ENCODE measurements around the gene C1orf159. TPM values are rescaled to one million over a fixed set of nuclear protein-coding genes. Genes with fewer than 3 reads are reported as not detected.

Gene C1orf159
- total and polyA plus RNA-seq, 7 donors = 6.6 to 25.3 (median 8.2) TPM

DNA sequence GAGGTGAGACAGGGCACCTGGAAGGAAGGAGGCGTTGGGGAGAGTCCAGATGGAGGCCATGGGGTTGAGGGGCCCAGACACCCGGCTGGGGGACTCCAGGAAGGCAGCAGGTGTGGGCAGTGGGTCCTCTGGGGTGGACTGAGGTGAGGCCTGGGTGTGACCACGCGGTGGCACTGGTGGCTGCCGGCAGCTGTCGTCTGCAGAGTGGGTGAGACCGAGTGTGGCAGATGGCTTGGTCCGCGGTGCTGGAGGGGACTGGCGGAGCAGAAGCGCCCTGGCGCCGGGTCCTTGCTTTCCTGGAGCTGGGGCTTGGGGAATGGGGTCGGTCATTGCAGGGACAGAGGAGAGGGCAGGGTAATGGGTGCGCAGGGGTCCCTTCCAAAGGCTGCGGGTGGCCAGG, 83.5 kb downstream of the C1orf159 start:
- TF ChIP-seq EP300 (IDR thresholded peaks at IDR 0.05) = no peak
- TF ChIP-seq POLR2A (IDR thresholded peaks at IDR 0.05) = no peak
- TF ChIP-seq POLR2AphosphoS5 (IDR thresholded peaks at IDR 0.05) = no peak
- TF ChIP-seq CTCF (IDR thresholded peaks at IDR 0.05) = no peak
- no peaks in the 10 kb centered on the region for H3K9me3 ChIP-seq
- no peak for DNase-seq
- H3K27ac ChIP-seq = no peak overlapping the region
- H3K4me1 ChIP-seq = peaks cover 0 to 24% (median 21%) of the 10 kb centered on the region in 4 donors
- no peaks in the 10 kb centered on the region for H3K36me3 ChIP-seq
- intact Hi-C loops (cut with DNase I) = loop anchor here (2.0 kb wide), 1 partner anchor 26 kb away; no protein-coding TSS in a partner anchor
- H3K4me3 ChIP-seq = peak overlapping the region in 2 of 4 donors; percentile 54 to 55
- H3K27me3 ChIP-seq = peaks cover 25 to 56% (median 28%) of the 10 kb centered on the region in 3 donors
- WGBS, 2 donors = 10 to 33% methylated on average over 16 of the region's 16 CpGs

Other genes starting within 250 kb of the C1orf159 start
- gene SAMD11, start 192.2 kb downstream of the C1orf159 start, total RNA-seq = 1 to 10 TPM; 2.1 to 4.6 (median 4.2) TPM
- 1 to 10 TPM in 2 of 3 donors, under 1 TPM in 1; 0.60 to 4.9 (median 3.7) TPM for gene SAMD11, start 192.2 kb downstream of the C1orf159 start, polyA plus RNA-seq
- gene NOC2L, start 156.8 kb downstream of the C1orf159 start, total RNA-seq = 10 to 100 TPM; 26.0 to 32.6 (median 27.8) TPM
- gene NOC2L, start 156.8 kb downstream of the C1orf159 start, polyA plus RNA-seq = 10 to 100 TPM; 25.4 to 81.6 (median 25.8) TPM
- gene KLHL17, start 155.5 kb downstream of the C1orf159 start, total RNA-seq = 10 to 100 TPM in 1 of 4 donors, 1 to 10 TPM in 3; 4.5 to 10.5 (median 5.1) TPM
- gene KLHL17, start 155.5 kb downstream of the C1orf159 start, polyA plus RNA-seq = 10 to 100 TPM in 1 of 3 donors, 1 to 10 TPM in 1, under 1 TPM in 1; 0.69 to 10.8 (median 1.2) TPM
- gene PLEKHN1, start 149.6 kb downstream of the C1orf159 start, total RNA-seq = not detected
- gene PLEKHN1, start 149.6 kb downstream of the C1orf159 start, polyA plus RNA-seq = 1 to 10 TPM in 1 of 3 donors, under 1 TPM in 1, not detected in 1; 0.46 to 1.5 TPM
- under 1 TPM in 1 of 4 donors, not detected in 3; under 0.01 TPM for gene PERM1, start 134.0 kb downstream of the C1orf159 start, total RNA-seq
- under 1 TPM in 2 of 3 donors, not detected in 1; 0.16 to 0.69 TPM for gene PERM1, start 134.0 kb downstream of the C1orf159 start, polyA plus RNA-seq
- 10 to 100 TPM; 25.0 to 65.1 (median 27.9) TPM for gene HES4, start 116.0 kb downstream of the C1orf159 start, total RNA-seq
- gene HES4, start 116.0 kb downstream of the C1orf159 start, polyA plus RNA-seq = 10 to 100 TPM in 1 of 3 donors, 1 to 10 TPM in 2; 1.2 to 15.7 (median 4.6) TPM
- 10 to 100 TPM; 49.4 to 81.1 (median 68.8) TPM for gene ISG15, start 102.6 kb downstream of the C1orf159 start, total RNA-seq
- gene ISG15, start 102.6 kb downstream of the C1orf159 start, polyA plus RNA-seq = 100 to 1,000 TPM in 2 of 3 donors, 10 to 100 TPM in 1; 78.7 to 357 (median 241) TPM
- 10 to 100 TPM in 2 of 4 donors, 1 to 10 TPM in 2; 3.9 to 23.3 (median 10.3) TPM for gene AGRN, start 96.0 kb downstream of the C1orf159 start, total RNA-seq
- gene AGRN, start 96.0 kb downstream of the C1orf159 start, polyA plus RNA-seq = 10 to 100 TPM in 1 of 3 donors, 1 to 10 TPM in 2; 2.8 to 54.4 (median 3.0) TPM
- gene RNF223, start 41.8 kb downstream of the C1orf159 start, total RNA-seq = not detected
- gene RNF223, start 41.8 kb downstream of the C1orf159 start, polyA plus RNA-seq = 1 to 10 TPM in 2 of 3 donors, under 1 TPM in 1; 0.60 to 3.7 (median 1.9) TPM
- not detected for gene TTLL10, start 57.8 kb upstream of the C1orf159 start, total RNA-seq
- under 1 TPM; 0.46 to 0.70 (median 0.60) TPM for gene TTLL10, start 57.8 kb upstream of the C1orf159 start, polyA plus RNA-seq
- under 1 TPM in 1 of 4 donors, not detected in 3; 0.71 TPM for gene TNFRSF18, start 90.5 kb upstream of the C1orf159 start, total RNA-seq
- 1 to 10 TPM in 2 of 3 donors, not detected in 1; 1.2 to 3.9 TPM for gene TNFRSF18, start 90.5 kb upstream of the C1orf159 start, polyA plus RNA-seq
- 1 to 10 TPM in 1 of 4 donors, under 1 TPM in 1, not detected in 2; 0.95 to 1.8 TPM for gene TNFRSF4, start 98.1 kb upstream of the C1orf159 start, total RNA-seq
- gene TNFRSF4, start 98.1 kb upstream of the C1orf159 start, polyA plus RNA-seq = 1 to 10 TPM; 1.2 to 8.6 (median 1.2) TPM
- gene SDF4, start 115.9 kb upstream of the C1orf159 start, total RNA-seq = 10 to 100 TPM; 73.4 to 95.6 (median 81.9) TPM
- gene SDF4, start 115.9 kb upstream of the C1orf159 start, polyA plus RNA-seq = 100 to 1,000 TPM in 1 of 3 donors, 10 to 100 TPM in 2; 33.0 to 181 (median 40.2) TPM
- 10 to 100 TPM in 2 of 4 donors, 1 to 10 TPM in 2; 8.6 to 12.5 (median 10.3) TPM for gene B3GALT6, start 116.1 kb upstream of the C1orf159 start, total RNA-seq
- gene B3GALT6, start 116.1 kb upstream of the C1orf159 start, polyA plus RNA-seq = 1 to 10 TPM; 1.8 to 9.6 (median 2.5) TPM
- 1 to 10 TPM in 2 of 4 donors, not detected in 2; 1.9 to 5.7 TPM for gene C1QTNF12, start 130.6 kb upstream of the C1orf159 start, total RNA-seq
- gene C1QTNF12, start 130.6 kb upstream of the C1orf159 start, polyA plus RNA-seq = 10 to 100 TPM; 17.6 to 28.7 (median 23.4) TPM
- gene UBE2J2, start 157.8 kb upstream of the C1orf159 start, total RNA-seq = 10 to 100 TPM; 33.1 to 44.3 (median 34.0) TPM
- gene UBE2J2, start 157.8 kb upstream of the C1orf159 start, polyA plus RNA-seq = 10 to 100 TPM; 32.4 to 63.6 (median 54.6) TPM
- 1 to 10 TPM; 1.2 to 5.0 (median 3.2) TPM for gene SCNN1D, start 164.3 kb upstream of the C1orf159 start, total RNA-seq
- gene SCNN1D, start 164.3 kb upstream of the C1orf159 start, polyA plus RNA-seq = 1 to 10 TPM in 1 of 3 donors, under 1 TPM in 1, not detected in 1; under 0.01 to 3.2 TPM
- gene ACAP3, start 191.8 kb upstream of the C1orf159 start, total RNA-seq = 10 to 100 TPM; 21.4 to 57.1 (median 33.4) TPM
- gene ACAP3, start 191.8 kb upstream of the C1orf159 start, polyA plus RNA-seq = 10 to 100 TPM in 1 of 3 donors, 1 to 10 TPM in 2; 7.2 to 41.8 (median 8.3) TPM
- 10 to 100 TPM; 15.7 to 24.0 (median 20.4) TPM for gene PUSL1, start 192.5 kb upstream of the C1orf159 start, total RNA-seq
- 10 to 100 TPM; 12.6 to 22.3 (median 12.7) TPM for gene PUSL1, start 192.5 kb upstream of the C1orf159 start, polyA plus RNA-seq
- gene INTS11, start 208.6 kb upstream of the C1orf159 start, total RNA-seq = 100 to 1,000 TPM in 1 of 4 donors, 10 to 100 TPM in 3; 83.8 to 135 (median 93.4) TPM
- 100 to 1,000 TPM in 1 of 3 donors, 10 to 100 TPM in 2; 58.3 to 117 (median 62.7) TPM for gene INTS11, start 208.6 kb upstream of the C1orf159 start, polyA plus RNA-seq
- 10 to 100 TPM in 2 of 4 donors, 1 to 10 TPM in 2; 8.4 to 21.6 (median 10.5) TPM for gene CPTP, start 208.7 kb upstream of the C1orf159 start, total RNA-seq
- gene CPTP, start 208.7 kb upstream of the C1orf159 start, polyA plus RNA-seq = 10 to 100 TPM; 41.4 to 57.1 (median 42.0) TPM
- gene TAS1R3, start 215.2 kb upstream of the C1orf159 start, total RNA-seq = not detected
- under 1 TPM in 2 of 3 donors, not detected in 1; 0.60 to 0.64 TPM for gene TAS1R3, start 215.2 kb upstream of the C1orf159 start, polyA plus RNA-seq
- 10 to 100 TPM; 50.7 to 85.0 (median 61.9) TPM for gene DVL1, start 233.3 kb upstream of the C1orf159 start, total RNA-seq
- 10 to 100 TPM; 25.8 to 59.9 (median 36.3) TPM for gene DVL1, start 233.3 kb upstream of the C1orf159 start, polyA plus RNA-seq
- 100 to 1,000 TPM in 3 of 4 donors, 10 to 100 TPM in 1; 78.8 to 234 (median 114) TPM for gene MXRA8, start 242.5 kb upstream of the C1orf159 start, total RNA-seq
- 10 to 100 TPM in 2 of 3 donors, 1 to 10 TPM in 1; 2.8 to 26.2 (median 22.2) TPM for gene MXRA8, start 242.5 kb upstream of the C1orf159 start, polyA plus RNA-seq

Measured in sigmoid colon (tissue), 7 donors.